Measurements from ENCODE around the gene PJA2.

DNA sequence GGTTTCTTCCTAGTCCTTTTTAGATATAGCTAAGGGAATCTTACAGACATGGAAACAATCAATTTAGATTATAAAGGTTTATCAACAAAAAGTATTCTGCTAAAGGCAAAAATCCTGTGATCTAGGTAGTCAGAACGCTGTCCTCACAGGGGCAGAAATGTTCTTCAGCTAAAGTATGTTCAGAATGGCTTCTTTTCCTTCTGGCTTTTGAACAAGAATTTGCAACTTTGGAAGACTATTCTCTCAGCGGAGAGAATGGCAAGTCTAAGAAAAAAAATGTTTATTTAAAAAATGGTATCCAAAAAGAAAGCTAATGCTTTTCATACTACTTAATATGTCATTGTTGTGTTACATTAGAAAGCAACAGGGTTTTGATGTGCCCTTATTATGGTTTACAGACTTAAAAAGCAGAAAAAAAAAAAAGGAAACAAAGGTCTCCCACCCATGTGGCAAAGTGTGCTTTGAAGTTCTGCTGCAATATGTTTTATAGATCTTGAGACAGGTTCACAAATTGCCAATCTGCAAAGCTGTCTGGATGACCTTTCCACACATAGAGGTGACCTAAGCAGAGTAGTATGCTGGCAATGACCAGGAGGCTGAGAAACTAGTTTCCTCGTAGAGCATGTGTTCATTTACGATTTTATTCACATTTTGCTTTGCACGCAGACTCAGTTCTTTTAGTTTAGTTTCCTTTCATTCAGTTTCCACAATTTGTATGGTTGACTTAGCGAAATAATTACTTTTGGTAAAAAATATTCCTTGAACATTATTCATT is 45.1 kb upstream of the PJA2 start:
- TF ChIP-seq, protein P1, sequence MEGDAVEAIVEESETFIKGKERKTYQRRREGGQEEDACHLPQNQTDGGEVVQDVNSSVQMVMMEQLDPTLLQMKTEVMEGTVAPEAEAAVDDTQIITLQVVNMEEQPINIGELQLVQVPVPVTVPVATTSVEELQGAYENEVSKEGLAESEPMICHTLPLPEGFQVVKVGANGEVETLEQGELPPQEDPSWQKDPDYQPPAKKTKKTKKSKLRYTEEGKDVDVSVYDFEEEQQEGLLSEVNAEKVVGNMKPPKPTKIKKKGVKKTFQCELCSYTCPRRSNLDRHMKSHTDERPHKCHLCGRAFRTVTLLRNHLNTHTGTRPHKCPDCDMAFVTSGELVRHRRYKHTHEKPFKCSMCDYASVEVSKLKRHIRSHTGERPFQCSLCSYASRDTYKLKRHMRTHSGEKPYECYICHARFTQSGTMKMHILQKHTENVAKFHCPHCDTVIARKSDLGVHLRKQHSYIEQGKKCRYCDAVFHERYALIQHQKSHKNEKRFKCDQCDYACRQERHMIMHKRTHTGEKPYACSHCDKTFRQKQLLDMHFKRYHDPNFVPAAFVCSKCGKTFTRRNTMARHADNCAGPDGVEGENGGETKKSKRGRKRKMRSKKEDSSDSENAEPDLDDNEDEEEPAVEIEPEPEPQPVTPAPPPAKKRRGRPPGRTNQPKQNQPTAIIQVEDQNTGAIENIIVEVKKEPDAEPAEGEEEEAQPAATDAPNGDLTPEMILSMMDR (IDR thresholded peaks at IDR 0.05; ENCODE audit: low read depth, low read length): no peak
- TF ChIP-seq, protein P2, sequence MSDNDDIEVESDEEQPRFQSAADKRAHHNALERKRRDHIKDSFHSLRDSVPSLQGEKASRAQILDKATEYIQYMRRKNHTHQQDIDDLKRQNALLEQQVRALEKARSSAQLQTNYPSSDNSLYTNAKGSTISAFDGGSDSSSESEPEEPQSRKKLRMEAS (IDR thresholded peaks at IDR 0.05; ENCODE audit: low read depth, low read length): no peak
